ENCODE measurements around the gene IFT43. TPM values are rescaled to one million over a fixed set of nuclear protein-coding genes. Genes with fewer than 3 reads are reported as not detected.

Gene IFT43
- total RNA-seq, 1 experiment from 2014 or later = 20.3 TPM

DNA sequence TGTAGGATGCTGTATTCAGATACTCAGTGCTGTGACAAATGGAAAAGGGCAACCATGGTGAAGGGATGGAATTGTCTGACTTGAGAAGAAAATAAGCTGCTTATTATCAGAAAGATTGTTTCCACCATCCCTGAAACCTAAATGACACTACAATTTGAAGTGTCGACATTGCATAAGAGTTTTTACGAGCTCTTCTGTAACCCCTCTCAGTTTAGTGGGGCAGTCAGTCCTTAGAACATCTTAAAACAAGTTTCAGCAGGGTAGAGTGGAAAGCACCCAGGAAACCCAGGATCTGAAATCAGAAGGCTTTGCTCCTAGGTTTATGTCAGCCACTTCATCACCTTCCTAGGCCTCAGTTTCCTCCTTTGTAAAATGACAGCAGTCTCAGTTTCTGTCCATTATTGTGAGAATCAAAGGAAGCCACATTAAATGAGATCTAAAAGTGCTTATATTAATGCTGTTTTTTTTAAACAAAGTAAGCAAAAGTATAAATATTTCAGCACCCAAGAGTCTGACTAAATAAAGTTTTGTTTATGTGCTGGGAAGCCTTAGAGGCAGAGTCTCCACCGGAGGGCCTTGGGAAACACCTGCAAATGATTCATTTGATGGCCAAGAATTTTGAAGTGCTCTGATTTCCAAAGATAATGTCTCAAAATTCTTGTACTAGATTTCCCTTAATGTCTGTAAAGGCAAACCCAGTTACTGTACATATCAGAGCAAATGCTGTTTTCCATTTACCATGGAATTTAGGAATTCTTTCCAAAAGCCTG, 1.8 kb downstream of the IFT43 start:
- TF ChIP-seq EZH2 (IDR thresholded peaks at IDR 0.05; ENCODE audit: borderline replicate concordance, low read depth, low read length, poor library complexity, severe bottlenecking) (no peak), CTCF (conservative IDR thresholded peaks at IDR 0.05; ENCODE audit: low read depth, low read length) (no peak)
- no TSS peak for BruUV-seq (replicated peaks)
- POLR2A ChIA-PET (ENCODE audit: low non-redundant PET) = no interaction called here

GRCh38 chr14:75989134-75989533, 3.6 kb downstream of the IFT43 start:
- H3K27me3 ChIP-seq (replicated peaks; ENCODE audit: insufficient read depth, low read depth, low read length, poor library complexity) = no peaks in the 10 kb centered on the region
- no peaks in the 10 kb centered on the region for H3K36me3 ChIP-seq (ENCODE audit: insufficient read depth, low read length, poor library complexity, severe bottlenecking)
- H3K27ac ChIP-seq (ENCODE audit: low read depth, low read length, poor library complexity, severe bottlenecking) = no peak overlapping the region
- BruUV-seq (replicated peaks) = no TSS peak
- intact Hi-C loops (cut with micrococcal nuclease; ENCODE audit: unreplicated experiment) = loop anchor here (5.0 kb wide), 1 partner anchor 398 kb away; no protein-coding TSS in a partner anchor
- POLR2A ChIA-PET (ENCODE audit: low non-redundant PET) = no interaction called here
- CTCF ChIA-PET = no interaction called here
- H3K9me3 ChIP-seq (ENCODE audit: low read depth, low read length, poor library complexity, severe bottlenecking) = no peaks in the 10 kb centered on the region
- TF ChIP-seq EZH2 (IDR thresholded peaks at IDR 0.05; ENCODE audit: borderline replicate concordance, low read depth, low read length, poor library complexity, severe bottlenecking) = no peak
- TF ChIP-seq CTCF (conservative IDR thresholded peaks at IDR 0.05; ENCODE audit: low read depth, low read length) = no peak
- no peaks in the 10 kb centered on the region for H3K4me1 ChIP-seq (ENCODE audit: insufficient read depth, low read length, poor library complexity, severe bottlenecking)
- no peak for DNase-seq (ENCODE audit: low spot score)
- no peak overlapping the region for H3K4me3 ChIP-seq (ENCODE audit: low read depth, low read length, poor library complexity, severe bottlenecking)

More for the DNA sequence above, 1.8 kb downstream of the IFT43 start:
- intact Hi-C loops (cut with micrococcal nuclease; ENCODE audit: unreplicated experiment) = loop anchor here (5.0 kb wide), 1 partner anchor 400 kb away; no protein-coding TSS in a partner anchor
- H3K27me3 ChIP-seq (replicated peaks; ENCODE audit: insufficient read depth, low read depth, low read length, poor library complexity) = no peaks in the 10 kb centered on the region
- H3K36me3 ChIP-seq (ENCODE audit: insufficient read depth, low read length, poor library complexity, severe bottlenecking) = no peaks in the 10 kb centered on the region
- H3K27ac ChIP-seq (ENCODE audit: low read depth, low read length, poor library complexity, severe bottlenecking) = no peak overlapping the region
- no peaks in the 10 kb centered on the region for H3K9me3 ChIP-seq (ENCODE audit: low read depth, low read length, poor library complexity, severe bottlenecking)
- no peak overlapping the region for H3K4me3 ChIP-seq (ENCODE audit: low read depth, low read length, poor library complexity, severe bottlenecking)
- H3K4me1 ChIP-seq (ENCODE audit: insufficient read depth, low read length, poor library complexity, severe bottlenecking) = no peaks in the 10 kb centered on the region
- DNase-seq (ENCODE audit: low spot score) = no peak
- CTCF ChIA-PET = no interaction called here

GRCh38 chr14:75990297-75990696, 4.7 kb downstream of the IFT43 start:
- Histone ChIP-seq H3K4me1 (ENCODE audit: insufficient read depth, low read length, poor library complexity, severe bottlenecking) (no peaks in the 10 kb centered on the region), H3K9me3 (ENCODE audit: low read depth, low read length, poor library complexity, severe bottlenecking) (no peaks in the 10 kb centered on the region), H3K27me3 (replicated peaks; ENCODE audit: insufficient read depth, low read depth, low read length, poor library complexity) (no peaks in the 10 kb centered on the region), H3K4me3 (ENCODE audit: low read depth, low read length, poor library complexity, severe bottlenecking) (no peak overlapping the region), H3K36me3 (ENCODE audit: insufficient read depth, low read length, poor library complexity, severe bottlenecking) (no peaks in the 10 kb centered on the region), H3K27ac (ENCODE audit: low read depth, low read length, poor library complexity, severe bottlenecking) (no peak overlapping the region)
- POLR2A ChIA-PET (ENCODE audit: low non-redundant PET) = no interaction called here
- DNase-seq (ENCODE audit: low spot score) = no peak
- intact Hi-C loops (cut with micrococcal nuclease; ENCODE audit: unreplicated experiment) = no loop called here
- CTCF ChIA-PET = no interaction called here
- TF ChIP-seq EZH2 (IDR thresholded peaks at IDR 0.05; ENCODE audit: borderline replicate concordance, low read depth, low read length, poor library complexity, severe bottlenecking) (no peak), CTCF (conservative IDR thresholded peaks at IDR 0.05; ENCODE audit: low read depth, low read length) (no peak)
- no TSS peak for BruUV-seq (replicated peaks)
